ENCODE data around the gene LRRC8E.

DNA sequence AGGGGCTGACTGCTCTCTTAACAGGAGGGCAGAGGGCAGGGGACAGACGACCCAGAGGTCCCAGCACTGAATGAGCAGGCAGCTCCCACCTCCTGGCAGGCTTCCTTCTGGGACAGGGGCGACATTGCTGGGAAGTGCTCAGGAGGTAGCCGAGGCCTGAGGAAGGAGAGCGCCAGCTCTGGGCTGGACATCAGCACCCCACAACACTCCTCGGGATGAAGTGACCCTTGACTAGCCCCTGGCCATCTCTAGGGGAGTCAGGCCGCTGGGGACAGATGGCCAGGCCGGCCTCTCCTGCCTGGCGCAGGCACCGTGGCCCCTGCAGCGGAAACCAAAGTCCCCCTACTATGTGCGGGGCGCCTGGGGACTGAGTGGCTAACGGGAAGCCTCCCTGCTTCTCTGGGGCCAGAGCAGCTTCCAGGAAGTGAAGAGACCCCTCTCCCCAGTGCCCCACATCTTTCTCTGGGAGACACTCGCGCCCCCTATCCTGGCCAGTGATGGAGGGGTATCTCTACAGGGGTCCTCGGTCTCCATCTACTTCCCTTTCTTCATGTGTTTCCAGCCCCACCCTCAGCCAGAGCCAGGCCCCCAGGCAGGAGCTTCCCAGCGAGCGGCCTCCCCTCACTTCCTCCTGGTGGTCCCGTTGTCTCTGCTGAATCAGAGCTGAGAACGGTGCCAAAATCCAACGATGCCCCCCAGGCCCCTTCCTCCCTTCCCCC is 24.2 kb upstream of the LRRC8E start:
- TF ChIP-seq EP300 (IDR thresholded peaks at IDR 0.05; ENCODE audit: borderline replicate concordance in 1 of 2, low read depth in 2 of 2, low read length in 2 of 2) (no peak), CTCF (IDR thresholded peaks at IDR 0.05; ENCODE audit: control extremely low read depth in 1 of 3, insufficient read depth in 1 of 3, low read depth in 1 of 3, low read length in 3 of 3) (no peak), POLR2A (IDR thresholded peaks at IDR 0.05; ENCODE audit: control extremely low read depth in 1 of 2, low read depth in 2 of 2, low read length in 2 of 2) (no peak), POLR2AphosphoS5 (IDR thresholded peaks at IDR 0.05; ENCODE audit: low read depth, low read length) (no peak), BRCA1 (IDR thresholded peaks at IDR 0.05; ENCODE audit: low read depth, low read length) (no peak), RAD21 (IDR thresholded peaks at IDR 0.05 in 1 of 2, conservative IDR thresholded peaks at IDR 0.05 in 1 of 2; ENCODE audit: low read depth in 2 of 2, low read length in 2 of 2) (no peak), YY1 (IDR thresholded peaks at IDR 0.05; ENCODE audit: low read depth, low read length) (no peak), CEBPB (IDR thresholded peaks at IDR 0.05; ENCODE audit: low read depth, low read length) (no peak), TAF7 (optimal IDR thresholded peaks at IDR 0.05; ENCODE audit: borderline replicate concordance, low read depth, low read length) (no peak), JUND (IDR thresholded peaks at IDR 0.05; ENCODE audit: low read length) (no peak), GABPA (IDR thresholded peaks at IDR 0.05; ENCODE audit: borderline replicate concordance, insufficient read depth, low read length) (no peak)

Measured in H1 (cell line).